B cell (primary cell): ENCODE measurements around the gene HRK. TPM values are rescaled to one million over a fixed set of nuclear protein-coding genes. Genes with fewer than 3 reads are reported as not detected.

Experiments used
- ATAC-seq: fragments of 200-7000 bp; cut with Tn5 transposase; one replicate; pipeline ENCODE4 v1.10.0; 2021; ENCODE audit warnings: low read depth, mild to moderate bottlenecking, moderate number of reproducible peaks, moderate library complexity
- CTCF ChIA-PET: fragments of 350-600 bp; sonication (Branson Sonifier 250); formaldehyde crosslinking; loops from one replicate; lab custom pipeline; 2021; ENCODE audit warnings: antibody characterized with exemption, inconsistent platforms; lab: Charles Lee
- POLR2A ChIA-PET: fragments of 350-600 bp; sonication (Branson Sonifier 250); formaldehyde crosslinking; loops from one replicate; lab custom pipeline; 2021; ENCODE audit warnings: antibody characterized with exemption; lab: Charles Lee
- DNase-seq: peaks from one replicate; pipeline ENCODE4 v3.0.0; 2013
- H2AFZ ChIP-seq: 2 replicates; pipeline ENCODE4 v1.6.1; 2012; ENCODE audit warnings: mild to moderate bottlenecking, low read depth, low read length; ENCODE audit not compliant: insufficient read depth, poor library complexity, severe bottlenecking
- H3K27ac ChIP-seq, 2 donors: 1 replicate in 1 of 2; 2 replicates in 1 of 2; pipeline ENCODE4 v1.5.1; 2012 to 2013; ENCODE audit warnings: low read length in 2 of 2, mild to moderate bottlenecking in 2 of 2, moderate library complexity in 1 of 2
- H3K27me3 ChIP-seq, 4 experiments: fragments of 200-600 bp in 1 of 4; sonication (generic) in 1 of 4; replicated peaks in 1 of 4; 1 replicate in 2 of 4; 2 replicates in 2 of 4; pipeline versions ENCODE4 v1.6.1 to v1.7.0; 2013 to 2016; ENCODE audit warnings: low read length in 3 of 4, mild to moderate bottlenecking in 2 of 4, mixed read lengths in 1 of 4, moderate library complexity in 1 of 4; ENCODE audit not compliant: insufficient read depth in 4 of 4, control insufficient read depth in 3 of 4; ENCODE audit errors: control extremely low read depth in 1 of 4
- H3K36me3 ChIP-seq, 2 experiments: replicated peaks in 1 of 2; 1 replicate in 1 of 2; 2 replicates in 1 of 2; pipeline versions ENCODE4 v1.6.1 to v1.7.1; 2013; ENCODE audit warnings: low read length in 1 of 2; ENCODE audit not compliant: insufficient read depth in 2 of 2, control insufficient read depth in 1 of 2; ENCODE audit errors: control extremely low read depth in 1 of 2, extremely low read depth in 1 of 2
- H3K4me1 ChIP-seq, 2 donors: fragments of 200-600 bp in 1 of 2; sonication (generic) in 1 of 2; 1 replicate in 1 of 2; 2 replicates in 1 of 2; pipeline versions ENCODE4 v1.5.1 to v1.6.1; 2013 to 2017; ENCODE audit warnings: low read length in 2 of 2; ENCODE audit not compliant: control insufficient read depth in 2 of 2, insufficient read depth in 2 of 2
- H3K4me2 ChIP-seq: replicated peaks from 2 replicates; pipeline ENCODE3; 2012; ENCODE audit warnings: mild to moderate bottlenecking, low read depth, low read length; ENCODE audit not compliant: poor library complexity, severe bottlenecking
- H3K4me3 ChIP-seq, 5 experiments: fragments of 200-600 bp in 1 of 5; sonication (generic) in 1 of 5; 1 replicate in 3 of 5; 2 replicates in 2 of 5; pipeline versions ENCODE4 v1.5.1 to v1.7.0; 2011 to 2016; ENCODE audit warnings: low read length in 4 of 5, mild to moderate bottlenecking in 4 of 5, low read depth in 2 of 5, control low read depth in 1 of 5, moderate library complexity in 1 of 5; ENCODE audit not compliant: insufficient read depth in 1 of 5; ENCODE audit errors: control extremely low read depth in 1 of 5, extremely low read depth in 1 of 5
- H3K79me2 ChIP-seq: fragments of 200-600 bp; sonication (generic); one replicate; pipeline ENCODE4 v1.6.0; 2016; ENCODE audit warnings: low read length; ENCODE audit not compliant: control insufficient read depth, insufficient read depth
- H3K9ac ChIP-seq: fragments of 200-600 bp; sonication (generic); 2 replicates; pipeline ENCODE4 v1.6.1; 2017; ENCODE audit warnings: mild to moderate bottlenecking, low read length, moderate library complexity
- H3K9me3 ChIP-seq, 3 donors: one replicate each; pipeline versions ENCODE4 v1.6.1 to v1.7.1; 2013; ENCODE audit warnings: low read length in 2 of 3; ENCODE audit not compliant: control insufficient read depth in 2 of 3, insufficient read depth in 1 of 3; ENCODE audit errors: control extremely low read depth in 1 of 3
- H4K20me1 ChIP-seq: 2 replicates; pipeline ENCODE4 v1.6.0; 2012; ENCODE audit warnings: mild to moderate bottlenecking, low read length; ENCODE audit not compliant: insufficient read depth, control insufficient read depth, poor library complexity, severe bottlenecking
- H3K27ac Mint-ChIP-seq: one replicate; pipeline ENCODE4 v1.8.0; 2021; ENCODE audit warnings: mixed read lengths
- H3K27me3 Mint-ChIP-seq: one replicate; pipeline ENCODE4 v1.8.0; 2021; ENCODE audit warnings: mixed read lengths
- H3K4me1 Mint-ChIP-seq: one replicate; pipeline ENCODE4 v1.8.0; 2021; ENCODE audit warnings: mixed read lengths
- H3K4me3 Mint-ChIP-seq: one replicate; pipeline ENCODE4 v1.8.0; 2021; ENCODE audit warnings: mixed read lengths
- H3K9me3 Mint-ChIP-seq: one replicate; pipeline ENCODE4 v1.8.0; 2022; ENCODE audit warnings: mixed read lengths; ENCODE audit not compliant: insufficient read depth
- EZH2 ChIP-seq: IDR thresholded peaks from 2 replicates; pipeline ENCODE4 v1.6.1; 2012; ENCODE audit warnings: borderline replicate concordance, low read depth, mild to moderate bottlenecking, moderate library complexity, low read length; ENCODE audit not compliant: insufficient read depth, poor library complexity, severe bottlenecking
- WGBS: methylation state at CpG from one replicate; pipeline ENCODE4 v1.1.5; 2013; ENCODE audit warnings: missing lambda C conversion rate; ENCODE audit not compliant: insufficient coverage; 5-methylcytosine and 5-hydroxymethylcytosine counted together
- intact Hi-C: fragments of 100-400 bp; cut with micrococcal nuclease; formaldehyde crosslinking; loops from one replicate; pipeline ENCODE4 v1.10.0; 2022
- polyA plus RNA-seq: library from polyadenylated mRNA; depleted of rRNA; stranded (reverse); fragments of >200 nt; gene quantifications from 2 replicates; pipeline ENCODE4 v1.2.3, GENCODE V29; 2012
- total RNA-seq, 2 donors: library from RNA; stranded (reverse); fragments of 120-200 nt in 1 of 2; gene quantifications; 1 replicate in 1 of 2; 2 replicates in 1 of 2; pipeline versions ENCODE4 v1.2.3 to v1.2.4, GENCODE V29; 2013 to 2022
- TF ChIP-seq, protein P1 (sequence below): fragments of 200-600 bp; IDR thresholded peaks from one replicate; pipeline ENCODE4 v1.8.0; 2022; ENCODE audit warnings: antibody characterized with exemption, mild to moderate bottlenecking

Gene HRK
- total and polyA plus RNA-seq, 2 donors (not counting 1 experiment from before 2014, with no cell fraction given), result 1.8 to 45.1 TPM

DNA sequence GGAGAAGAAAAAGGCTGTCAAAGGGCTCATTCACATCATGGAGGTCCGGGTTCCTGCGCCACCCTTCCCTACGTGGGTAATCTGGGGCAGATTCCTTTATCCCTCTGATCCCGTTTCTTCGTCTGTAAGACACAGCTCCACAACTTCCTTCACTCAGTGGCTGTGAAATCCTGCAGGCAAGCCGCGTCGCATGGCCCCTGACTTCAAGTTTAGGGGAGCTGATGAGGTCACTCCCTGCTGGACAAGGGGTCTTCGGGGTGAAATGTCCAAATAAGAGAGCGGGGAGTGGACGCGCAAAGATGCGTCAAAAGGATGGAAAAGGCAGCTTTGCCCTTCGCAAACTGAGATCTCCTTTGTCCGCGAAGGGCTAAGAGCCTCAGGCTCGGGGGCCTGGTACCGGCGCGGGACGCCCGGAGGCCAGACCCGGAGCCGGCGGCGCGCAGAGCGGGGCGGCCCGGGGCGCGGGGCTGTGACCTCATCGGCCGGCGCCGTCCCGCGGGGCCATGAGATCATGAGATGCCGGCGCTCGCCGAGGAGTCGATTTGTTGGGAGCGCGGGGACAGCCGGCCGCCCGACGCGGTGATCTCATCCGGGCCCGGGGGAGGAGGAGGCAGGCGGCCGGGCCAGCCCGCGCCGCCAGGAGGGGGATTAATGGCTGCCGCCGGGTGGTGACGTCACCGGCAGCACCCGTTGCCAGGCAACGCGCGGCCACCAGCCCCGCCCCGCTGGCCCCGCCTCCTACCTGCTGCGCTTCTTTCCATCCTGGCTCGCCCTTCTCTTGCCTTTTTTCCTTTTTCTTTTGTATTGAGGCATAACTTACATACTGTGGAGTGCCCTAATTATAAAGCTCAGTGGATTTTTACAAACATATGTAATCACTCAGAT, 62.1 kb downstream of the HRK start:
- H3K27me3 Mint-ChIP-seq, result no peaks in the 10 kb centered on the region
- WGBS, result under 1% methylated on average over 65 of the region's 70 CpGs

More for the DNA sequence above, 62.1 kb downstream of the HRK start:
- no peak for TF ChIP-seq EZH2
- TF ChIP-seq, protein P1, sequence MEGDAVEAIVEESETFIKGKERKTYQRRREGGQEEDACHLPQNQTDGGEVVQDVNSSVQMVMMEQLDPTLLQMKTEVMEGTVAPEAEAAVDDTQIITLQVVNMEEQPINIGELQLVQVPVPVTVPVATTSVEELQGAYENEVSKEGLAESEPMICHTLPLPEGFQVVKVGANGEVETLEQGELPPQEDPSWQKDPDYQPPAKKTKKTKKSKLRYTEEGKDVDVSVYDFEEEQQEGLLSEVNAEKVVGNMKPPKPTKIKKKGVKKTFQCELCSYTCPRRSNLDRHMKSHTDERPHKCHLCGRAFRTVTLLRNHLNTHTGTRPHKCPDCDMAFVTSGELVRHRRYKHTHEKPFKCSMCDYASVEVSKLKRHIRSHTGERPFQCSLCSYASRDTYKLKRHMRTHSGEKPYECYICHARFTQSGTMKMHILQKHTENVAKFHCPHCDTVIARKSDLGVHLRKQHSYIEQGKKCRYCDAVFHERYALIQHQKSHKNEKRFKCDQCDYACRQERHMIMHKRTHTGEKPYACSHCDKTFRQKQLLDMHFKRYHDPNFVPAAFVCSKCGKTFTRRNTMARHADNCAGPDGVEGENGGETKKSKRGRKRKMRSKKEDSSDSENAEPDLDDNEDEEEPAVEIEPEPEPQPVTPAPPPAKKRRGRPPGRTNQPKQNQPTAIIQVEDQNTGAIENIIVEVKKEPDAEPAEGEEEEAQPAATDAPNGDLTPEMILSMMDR, result no peak
- H3K4me3 Mint-ChIP-seq, result peak overlapping the region; percentile 87
- H3K27ac ChIP-seq, result peak overlapping the region; percentile 93 to 94
- ATAC-seq (peak; percentile 84), DNase-seq (peak; percentile 95)
- no peaks in the 10 kb centered on the region for H3K9me3 ChIP-seq
- ChIA-PET POLR2A (interaction anchor here (0.6 to 1.9 kb wide), 4 partner anchors 13 to 62 kb away, joined by 3 to 6 read pairs (median 6); partner anchors contain the start of gene HRK), CTCF (interaction anchor here (0.9 to 2.2 kb wide), 3 partner anchors 40 to 110 kb away, joined by 3 to 8 read pairs (median 4); no protein-coding TSS in a partner anchor)
- H3K9me3 Mint-ChIP-seq, result no peaks in the 10 kb centered on the region
- no peaks in the 10 kb centered on the region for H3K27me3 ChIP-seq
- no peaks in the 10 kb centered on the region for H4K20me1 ChIP-seq
- H3K36me3 ChIP-seq, result no peaks in the 10 kb centered on the region
- H3K9ac ChIP-seq, result peak overlapping the region; percentile 96
- peak overlapping the region; percentile 85 for H2AFZ ChIP-seq
- peak overlapping the region; percentile 93 for H3K27ac Mint-ChIP-seq
- no peaks in the 10 kb centered on the region for H3K79me2 ChIP-seq
- H3K4me3 ChIP-seq, result peak overlapping the region; percentile 82 to 96 (median 95)
- peaks cover 59% of the 10 kb centered on the region for H3K4me1 Mint-ChIP-seq
- H3K4me1 ChIP-seq, result peaks cover 47 to 49% of the 10 kb centered on the region in 2 donors
- intact Hi-C loops, result loop anchor here (1.0 to 2.0 kb wide), 5 partner anchors 16 to 542 kb away; partner anchors contain the start of genes HRK, MED13L, RNFT2 and SPRING1
- H3K4me2 ChIP-seq, result peak overlapping the region; percentile 91
